RKO (cell line): ENCODE data around the gene OTOG.
"Not testable (repeated sequence)": the region's sequence is repeated elsewhere in the genome, so short reads cannot be mapped to it uniquely, and the experiment has no call there.

Experiments
- DNase-seq: peaks from one replicate; pipeline ENCODE4 v3.0.0-alpha.2; 2016; ENCODE audit warnings: low spot score

Gene OTOG

GRCh38 chr11:17604201-17604914 is 57.3 kb downstream of the OTOG start:
- DNase-seq: no peak

DNA sequence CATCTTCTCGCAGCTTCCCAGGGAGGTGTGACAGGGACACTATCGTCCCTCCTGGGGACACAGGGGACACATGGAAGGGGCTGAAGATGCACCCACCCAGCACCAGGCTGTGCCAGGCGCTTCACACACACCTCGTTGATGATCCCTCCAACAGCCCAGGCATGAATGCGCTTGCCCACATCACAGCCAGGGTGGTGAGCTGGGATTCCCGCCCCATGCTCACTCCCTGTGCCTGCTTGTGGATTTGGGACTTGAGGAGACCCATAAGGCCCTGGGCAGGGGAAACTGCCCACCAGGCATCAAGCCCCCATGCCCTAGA is 57.8 kb downstream of the OTOG start:
- DNase-seq: no peak

GRCh38 chr11:17605651-17606122 is 58.6 kb downstream of the OTOG start:
- no peak for DNase-seq

GRCh38 chr11:17606233-17607082 is 59.4 kb downstream of the OTOG start:
- no peak for DNase-seq

GRCh38 chr11:17607083-17607429 is 60.0 kb downstream of the OTOG start:
- DNase-seq: no peak

DNA sequence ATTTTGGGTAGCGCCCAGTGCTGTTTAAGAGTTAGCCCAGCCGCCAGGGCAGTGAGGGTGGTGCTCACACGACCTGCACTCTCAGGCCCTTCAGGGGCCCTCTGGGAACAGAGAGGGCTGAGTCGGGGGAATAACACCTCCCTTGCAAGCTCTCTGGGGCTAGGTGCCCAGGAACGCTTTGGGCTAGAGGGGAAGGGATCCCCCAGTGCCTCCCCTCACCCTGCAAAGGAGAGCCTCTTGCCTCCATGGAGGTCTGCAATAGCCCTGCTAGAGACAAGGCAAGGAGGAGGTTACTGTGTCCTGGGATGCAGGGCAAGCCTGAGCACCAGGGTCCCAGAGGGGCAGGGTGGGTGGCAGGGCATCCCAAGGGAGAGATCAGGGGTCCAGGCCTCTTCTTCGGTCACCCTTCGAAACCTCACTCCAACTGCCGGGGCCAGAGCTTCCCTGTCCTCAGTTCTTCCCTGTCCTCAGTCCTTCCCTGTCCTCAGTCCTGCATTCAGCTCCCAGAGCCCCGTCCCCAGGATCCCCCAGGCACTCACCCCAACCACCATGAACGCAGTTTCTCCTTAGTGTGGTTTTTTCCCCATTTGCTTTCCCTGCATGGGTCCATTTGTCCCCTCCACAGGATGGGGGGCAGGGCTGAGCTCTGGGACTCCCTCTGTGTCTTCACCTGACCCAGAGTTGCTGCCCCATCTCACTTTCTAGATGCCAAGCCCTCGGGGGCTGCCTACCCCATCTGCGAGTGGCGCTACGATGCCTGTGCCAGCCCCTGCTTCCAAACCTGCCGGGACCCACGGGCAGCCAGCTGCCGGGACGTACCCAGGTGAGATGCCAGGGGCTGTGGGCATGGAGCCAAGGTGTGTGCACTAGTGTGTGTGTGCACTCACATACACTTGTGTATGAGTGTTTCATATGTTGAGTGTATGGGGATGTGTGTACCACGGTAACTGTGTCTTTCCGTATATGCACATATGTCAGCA is 60.8 kb downstream of the OTOG start:
- DNase-seq: no peak

DNA sequence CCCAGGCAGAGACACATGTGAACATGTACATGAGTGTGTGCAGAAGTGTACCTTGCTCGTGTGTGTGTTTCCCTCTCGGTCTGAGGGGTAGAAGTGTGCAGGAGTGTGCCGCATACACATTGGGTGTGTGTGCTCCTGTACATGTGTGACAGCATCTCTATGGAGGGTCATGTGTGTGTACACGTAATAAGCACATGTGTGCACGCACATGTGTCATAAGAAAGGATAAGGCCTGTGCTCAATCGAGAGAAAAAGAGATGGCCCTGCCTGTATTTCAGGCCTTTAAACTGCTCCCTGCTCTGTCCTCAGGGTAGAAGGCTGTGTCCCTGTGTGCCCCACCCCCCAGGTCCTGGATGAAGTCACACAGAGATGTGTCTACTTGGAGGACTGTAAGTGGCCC is 61.8 kb downstream of the OTOG start:
- no peak for DNase-seq

- no peak for DNase-seq
Measured at GRCh38 chr11:17609291-17610084, 62.4 kb downstream of the OTOG start.

GRCh38 chr11:17610085-17610894 is 63.2 kb downstream of the OTOG start:
- DNase-seq: no peak

DNA sequence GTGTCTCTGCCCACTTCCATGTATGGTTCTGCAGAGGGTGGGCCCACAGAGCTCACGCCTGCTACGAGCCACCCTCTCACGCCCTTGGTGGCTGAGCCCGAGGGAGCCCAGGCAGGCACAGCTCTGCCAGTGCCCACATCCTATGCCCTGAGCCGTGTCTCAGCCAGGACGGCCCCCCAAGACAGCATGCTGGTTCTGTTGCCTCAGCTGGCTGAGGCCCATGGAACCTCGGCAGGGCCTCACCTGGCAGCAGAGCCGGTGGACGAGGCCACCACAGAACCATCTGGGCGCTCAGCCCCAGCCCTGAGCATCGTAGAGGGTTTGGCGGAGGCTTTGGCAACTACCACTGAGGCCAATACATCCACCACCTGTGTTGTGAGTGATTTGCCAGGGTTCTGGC is 64.0 kb downstream of the OTOG start:
- no peak for DNase-seq

- no peak for DNase-seq
Measured at GRCh38 chr11:17611503-17612220, 64.6 kb downstream of the OTOG start.

GRCh38 chr11:17612221-17613188 is 65.4 kb downstream of the OTOG start:
- no peak for DNase-seq

DNA sequence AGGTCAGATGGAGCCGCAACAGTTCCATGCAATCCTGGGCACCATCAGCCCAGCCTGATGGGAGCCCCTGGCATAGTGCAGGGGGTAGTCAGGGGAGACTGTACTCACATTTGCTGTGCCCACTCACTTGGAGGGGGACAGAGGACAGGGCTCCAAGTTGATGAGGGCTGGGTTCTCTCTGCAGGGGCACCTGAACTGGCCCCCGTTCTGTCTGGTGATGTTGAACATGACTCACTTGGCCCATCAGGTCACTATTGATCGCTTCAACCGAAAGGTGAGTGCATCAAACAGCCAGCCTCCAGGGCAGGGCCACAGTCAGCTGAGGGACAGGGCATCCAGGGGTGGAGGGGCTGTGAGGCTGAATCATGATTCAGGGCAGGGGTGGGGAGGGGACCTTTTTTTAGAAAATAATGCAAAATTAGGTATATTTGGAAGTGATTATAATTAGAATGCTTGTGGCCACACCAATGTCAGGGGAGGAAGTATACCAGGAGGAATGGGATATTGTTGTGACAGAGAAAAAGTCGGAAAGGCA is 66.4 kb downstream of the OTOG start:
- DNase-seq: no peak

GRCh38 chr11:17613983-17614382 is 66.9 kb downstream of the OTOG start:
- no peak for DNase-seq

DNA sequence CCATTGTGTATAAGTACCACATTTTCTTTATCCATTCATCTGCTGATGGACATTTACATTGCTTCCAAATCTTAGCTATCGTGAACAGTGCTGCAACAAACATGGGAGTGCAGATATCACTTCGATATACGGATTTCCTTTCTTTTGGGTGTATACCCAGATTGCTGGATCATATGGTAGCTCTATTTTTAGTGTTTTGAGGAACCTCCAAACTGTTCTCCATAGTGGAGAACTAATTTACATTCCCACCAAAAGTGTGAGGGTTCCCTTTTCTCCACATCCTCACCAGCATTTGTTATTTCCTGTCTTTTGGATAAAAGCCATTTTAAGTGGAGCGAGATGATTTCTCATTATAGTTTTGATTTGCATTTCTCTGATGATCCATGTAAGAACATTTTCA is 75.7 kb downstream of the OTOG start:
- not testable (repeated sequence) for DNase-seq

GRCh38 chr11:17629113-17629512 is 82.1 kb downstream of the OTOG start:
- DNase-seq: no peak

DNA sequence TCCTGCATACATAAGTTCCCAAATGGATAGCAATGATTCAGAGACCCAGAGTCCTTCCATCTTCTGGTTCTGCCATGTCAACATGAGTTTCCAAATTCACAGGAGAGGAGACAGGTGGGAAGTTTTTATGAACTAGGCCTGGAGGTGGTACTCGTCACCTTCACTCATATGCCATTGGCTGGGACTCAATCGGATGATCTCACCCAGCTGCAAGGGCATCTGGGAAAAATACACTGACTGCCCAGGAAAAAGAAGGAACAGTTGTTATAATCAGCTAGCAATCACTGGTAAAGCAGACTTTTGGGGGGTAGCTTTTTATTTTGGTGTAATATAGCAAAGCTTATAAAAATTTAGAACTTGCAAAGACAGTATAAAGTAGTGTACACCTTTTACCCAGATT is 83.9 kb downstream of the OTOG start:
- no peak for DNase-seq

DNA sequence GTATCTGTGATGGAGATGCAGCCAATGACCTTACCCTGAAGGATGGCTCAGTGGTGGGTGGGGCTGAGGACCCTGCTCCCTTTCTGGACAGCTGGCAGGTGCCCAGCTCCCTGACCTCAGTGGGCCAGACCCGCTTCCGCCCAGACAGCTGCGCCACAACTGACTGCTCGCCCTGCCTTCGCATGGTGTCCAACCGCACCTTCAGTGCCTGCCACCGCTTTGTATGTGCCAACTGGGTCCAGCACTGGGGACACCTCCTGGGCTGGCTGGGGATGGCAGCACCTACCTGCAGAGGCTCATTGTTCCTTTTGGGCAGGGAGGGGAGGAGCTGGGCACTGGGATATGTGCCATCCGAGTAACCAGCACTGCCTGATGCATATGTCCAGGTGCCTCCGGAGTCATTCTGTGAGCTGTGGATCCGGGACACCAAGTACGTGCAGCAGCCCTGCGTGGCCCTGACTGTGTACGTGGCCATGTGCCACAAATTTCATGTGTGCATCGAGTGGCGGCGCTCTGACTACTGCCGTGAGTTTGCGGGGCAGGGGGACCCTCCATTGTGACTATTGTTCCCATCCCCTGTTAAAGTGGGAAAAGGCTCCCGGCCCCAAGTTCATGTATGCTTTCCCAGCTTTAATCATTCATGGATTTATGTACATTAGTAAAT is 84.8 kb downstream of the OTOG start:
- no peak for DNase-seq
